Fibroblast of villous mesenchyme (primary cell): ENCODE measurements around the gene TSPAN11. TPM values are rescaled to one million over a fixed set of nuclear protein-coding genes. Genes with fewer than 3 reads are reported as not detected.

ENCODE experiments used
- DNase-seq: peaks from one replicate; pipeline ENCODE4 v3.0.0-alpha.2; 2010; ENCODE audit warnings: low read depth
- H3K4me3 ChIP-seq: 2 replicates; pipeline ENCODE4 v1.5.1; 2011; ENCODE audit warnings: low read depth, mild to moderate bottlenecking, low read length
- CTCF ChIP-seq: IDR thresholded peaks from 2 replicates; pipeline ENCODE4 v1.5.1; 2012; ENCODE audit warnings: low read depth, mild to moderate bottlenecking, low read length; ENCODE audit not compliant: insufficient read depth
- total RNA-seq: library from RNA; depleted of rRNA; stranded (reverse); fragments of >200 nt; gene quantifications from 2 replicates; pipeline ENCODE4 v1.2.3, GENCODE V29; 2012

The TSPAN11 gene
- total RNA-seq, 1 donor: 0.43 TPM

DNA sequence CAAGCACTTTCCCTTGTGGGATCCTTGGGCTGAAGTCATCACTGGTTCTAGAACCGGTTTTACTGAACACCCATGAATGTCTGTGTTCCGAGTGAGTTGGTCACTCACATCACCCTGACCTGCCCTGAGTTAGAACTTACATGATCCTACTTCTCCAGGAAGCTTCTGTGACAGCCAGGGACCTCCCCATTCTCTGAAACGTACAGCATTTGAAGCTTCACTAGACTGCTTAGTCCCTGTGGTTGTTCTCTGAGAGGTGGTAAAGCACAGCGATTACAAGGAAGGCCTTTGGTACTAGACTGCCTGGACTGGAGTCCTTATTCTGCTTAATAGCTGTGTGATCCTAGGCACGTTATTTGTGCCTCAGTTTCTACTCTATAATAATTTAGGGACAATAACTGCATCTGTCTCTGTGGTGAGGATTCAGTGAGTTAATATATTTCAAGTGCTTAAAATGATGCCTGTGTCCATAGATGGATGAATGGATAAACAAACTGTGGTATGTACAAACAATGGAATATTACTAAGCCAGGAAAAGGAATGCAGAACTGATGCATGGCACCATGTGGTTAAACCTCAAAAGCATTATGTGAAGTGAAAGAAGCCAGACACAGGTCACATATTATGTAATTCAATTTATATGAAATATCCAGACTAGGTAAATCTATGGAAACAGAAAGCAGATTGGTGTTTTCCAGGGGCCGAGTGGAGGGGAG, 92.4 kb downstream of the TSPAN11 start:
- no peak for DNase-seq
- H3K4me3 ChIP-seq: no peak overlapping the region
- no peak for TF ChIP-seq CTCF

DNA sequence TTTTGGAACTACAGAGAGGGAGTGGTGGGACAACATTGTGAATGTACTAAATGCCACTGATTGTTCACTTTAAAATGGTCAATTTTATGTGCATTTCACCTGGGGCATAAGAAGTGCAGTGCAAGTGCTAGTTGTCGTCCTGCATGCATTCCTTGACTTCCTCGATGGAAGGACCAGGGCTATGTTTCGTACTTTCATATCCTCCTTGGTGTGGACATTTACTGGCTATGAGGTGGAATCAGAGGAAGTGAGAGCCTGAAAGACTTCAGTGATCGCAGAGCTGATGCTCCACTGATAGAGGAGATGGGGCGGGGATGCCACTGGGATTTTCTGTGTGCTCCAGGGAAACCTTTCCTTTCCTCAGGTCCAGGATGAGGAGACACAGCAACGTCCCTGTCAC, 93.0 kb downstream of the TSPAN11 start:
- DNase-seq: no peak
- TF ChIP-seq CTCF: no peak
- no peak overlapping the region for H3K4me3 ChIP-seq

DNA sequence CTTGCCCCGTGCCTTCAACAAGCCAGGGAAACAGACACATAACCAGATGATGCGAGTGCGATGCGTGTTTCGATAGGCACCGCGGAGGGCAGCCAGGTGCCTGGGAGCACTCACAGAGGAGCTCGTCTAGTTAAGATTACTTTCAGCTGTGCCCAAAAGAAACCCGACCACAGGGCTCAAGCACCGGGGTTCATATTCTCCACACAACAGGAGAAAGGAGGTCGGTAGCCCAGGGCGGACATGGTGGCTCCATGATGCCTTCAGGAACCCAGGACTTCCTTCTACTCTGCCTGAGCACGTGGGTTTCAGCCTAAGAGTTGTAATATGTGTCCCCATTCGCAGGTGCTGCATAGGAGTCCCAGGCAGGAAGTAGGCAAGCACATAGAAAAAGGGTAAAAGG, 93.4 kb downstream of the TSPAN11 start:
- H3K4me3 ChIP-seq: no peak overlapping the region
- DNase-seq: no peak
- no peak for TF ChIP-seq CTCF

DNA sequence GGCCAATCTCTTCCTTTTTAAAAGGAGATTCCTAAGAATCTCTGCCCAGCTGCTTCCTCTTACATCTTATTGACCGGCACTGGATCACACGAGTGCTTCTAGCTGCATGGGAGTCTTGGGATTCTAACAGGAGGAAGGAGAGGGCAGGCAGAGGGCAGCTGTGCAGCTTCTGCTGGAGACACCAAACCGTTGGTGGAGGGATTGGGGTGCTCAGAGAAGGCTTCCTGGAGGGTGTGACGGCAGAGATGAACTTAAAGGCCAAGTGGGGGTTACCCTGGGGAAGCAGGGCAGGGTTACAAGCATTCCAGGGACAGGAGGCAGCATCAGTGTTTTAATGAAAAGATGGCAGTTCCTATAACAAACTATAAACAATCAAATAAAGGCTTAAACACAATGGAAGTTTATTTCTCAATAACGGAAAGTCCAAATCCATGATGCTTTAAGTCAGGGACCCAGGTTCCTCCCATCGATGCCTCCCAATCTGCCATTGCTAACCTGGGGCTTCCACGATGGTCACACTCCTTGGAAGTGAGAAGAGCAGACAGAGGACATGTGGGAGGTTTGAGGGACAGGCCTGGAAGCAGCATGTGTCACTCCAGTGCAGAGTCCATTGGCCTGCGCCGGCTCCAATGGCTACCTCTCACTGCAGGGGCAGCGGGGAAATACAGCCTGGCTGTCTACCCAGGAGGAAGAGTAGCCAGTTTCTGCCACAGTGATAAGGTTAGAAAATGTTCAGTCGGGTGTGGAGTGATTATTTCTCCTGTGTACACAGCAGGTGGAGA, 94.0 kb downstream of the TSPAN11 start:
- no peak for TF ChIP-seq CTCF
- H3K4me3 ChIP-seq: no peak overlapping the region
- DNase-seq: no peak

- no peak overlapping the region for H3K4me3 ChIP-seq
- no peak for TF ChIP-seq CTCF
- no peak for DNase-seq
Observed at GRCh38 chr12:31021181-31021580, 94.6 kb downstream of the TSPAN11 start.

DNA sequence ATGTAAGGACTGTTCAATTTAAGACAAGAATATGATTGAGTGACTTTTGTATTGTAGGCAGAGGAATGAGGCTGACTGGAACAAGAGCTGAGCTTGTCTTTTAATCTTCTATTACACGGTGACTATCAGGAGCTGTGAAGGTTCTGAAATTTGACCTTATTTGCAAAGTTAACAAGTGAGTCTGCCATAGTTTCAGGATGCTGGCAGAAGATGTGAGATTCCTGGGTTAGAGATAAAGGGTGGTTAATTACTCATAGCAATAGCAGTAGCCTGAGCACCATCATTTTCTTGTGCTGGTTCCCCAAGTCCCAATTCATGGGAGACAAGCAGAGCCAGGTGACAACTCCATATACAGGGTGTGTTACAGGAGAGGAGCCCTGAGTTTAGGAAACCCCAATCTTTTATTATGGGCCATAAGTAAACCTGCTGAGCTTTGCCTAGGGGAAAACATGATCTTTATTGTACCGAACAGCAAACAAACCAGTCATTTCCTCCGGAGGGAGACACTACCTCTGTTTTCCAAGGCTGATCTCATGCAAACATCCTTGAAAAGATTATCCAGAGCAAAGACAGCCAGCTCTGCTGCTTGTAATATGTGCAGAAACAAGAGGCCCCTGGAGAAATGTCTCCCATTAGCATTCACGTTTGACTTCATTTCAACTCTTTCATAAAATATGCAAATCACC, 95.4 kb downstream of the TSPAN11 start:
- no peak for DNase-seq
- H3K4me3 ChIP-seq: no peak overlapping the region
- TF ChIP-seq CTCF: no peak
